ENCODE data around the gene UBASH3A. TPM values are rescaled to one million over a fixed set of nuclear protein-coding genes. Genes with fewer than 3 reads are reported as not detected.

The UBASH3A gene
- total and polyA plus RNA-seq, 2 donors (not counting 1 experiment from before 2014, with no cell fraction given), result 0.12 to 0.33 TPM

GRCh38 chr21:42445311-42445710 lies 41.6 kb downstream of the UBASH3A start:
- H2AFZ ChIP-seq (ENCODE audit: insufficient read depth, low read depth, low read length, poor library complexity, severe bottlenecking), result no peak overlapping the region
- no peak for DNase-seq
- no peak overlapping the region for H3K9ac ChIP-seq (ENCODE audit: low read length)
- no peaks in the 10 kb centered on the region for H4K20me1 ChIP-seq (ENCODE audit: control insufficient read depth, insufficient read depth, low read length, poor library complexity, severe bottlenecking)
- H3K27ac Mint-ChIP-seq, result no peak overlapping the region
- H3K79me2 ChIP-seq (ENCODE audit: control insufficient read depth, insufficient read depth, low read length), result no peaks in the 10 kb centered on the region
- ChIA-PET CTCF (no interaction called here), POLR2A (no interaction called here)
- H3K4me3 ChIP-seq (ENCODE audit: control extremely low read depth in 1 of 5, extremely low read depth in 1 of 5, insufficient read depth in 1 of 5, low read depth in 2 of 5, low read length in 4 of 5), result no peak overlapping the region
- TF ChIP-seq CTCF (IDR thresholded peaks at IDR 0.05), result no peak
- no peak for TF ChIP-seq EZH2 (IDR thresholded peaks at IDR 0.05; ENCODE audit: borderline replicate concordance, insufficient read depth, low read depth, low read length, poor library complexity, severe bottlenecking)
- ATAC-seq (ENCODE audit: low read depth), result no peak
- H3K9me3 Mint-ChIP-seq (ENCODE audit: insufficient read depth), result no peaks in the 10 kb centered on the region
- H3K4me2 ChIP-seq (replicated peaks; ENCODE audit: low read depth, low read length, poor library complexity, severe bottlenecking), result no peak overlapping the region
- H3K27me3 ChIP-seq (replicated peaks in 1 of 4; ENCODE audit: control extremely low read depth in 1 of 4, control insufficient read depth in 3 of 4, insufficient read depth in 4 of 4, low read length in 3 of 4), result peaks cover 0 to 11% (median 0%) of the 10 kb centered on the region in 4 experiments
- peaks cover 0 to 6% of the 10 kb centered on the region in 2 donors for H3K4me1 ChIP-seq (ENCODE audit: control insufficient read depth in 2 of 2, insufficient read depth in 2 of 2, low read length in 2 of 2)
- H3K4me1 Mint-ChIP-seq, result peaks cover 10% of the 10 kb centered on the region
- no peaks in the 10 kb centered on the region for H3K9me3 ChIP-seq (ENCODE audit: control extremely low read depth in 1 of 3, control insufficient read depth in 2 of 3, insufficient read depth in 1 of 3, low read length in 2 of 3)
- H3K27me3 Mint-ChIP-seq, result peaks cover 8% of the 10 kb centered on the region
- no peak overlapping the region for H3K27ac ChIP-seq (ENCODE audit: low read length in 2 of 2)
- no peaks in the 10 kb centered on the region for H3K36me3 ChIP-seq (replicated peaks in 1 of 2; ENCODE audit: control extremely low read depth in 1 of 2, control insufficient read depth in 1 of 2, extremely low read depth in 1 of 2, insufficient read depth in 2 of 2, low read length in 1 of 2)
- intact Hi-C loops (cut with micrococcal nuclease), result no loop called here
- H3K4me3 Mint-ChIP-seq, result no peak overlapping the region
- WGBS (ENCODE audit: insufficient coverage), result 90% methylated on average over 7 of the region's 7 CpGs

- H3K9me3 ChIP-seq (ENCODE audit: control extremely low read depth in 1 of 3, control insufficient read depth in 2 of 3, insufficient read depth in 1 of 3, low read length in 2 of 3), result no peaks in the 10 kb centered on the region
- H3K4me3 ChIP-seq (ENCODE audit: control extremely low read depth in 1 of 5, extremely low read depth in 1 of 5, insufficient read depth in 1 of 5, low read depth in 2 of 5, low read length in 4 of 5), result no peak overlapping the region
- H3K4me1 Mint-ChIP-seq, result peaks cover 6% of the 10 kb centered on the region
- no peak overlapping the region for H3K27ac ChIP-seq (ENCODE audit: low read length in 2 of 2)
- ChIA-PET CTCF (interaction anchor here (1.3 kb wide), 1 partner anchor 105 kb away, joined by 5 read pairs; no protein-coding TSS in a partner anchor), POLR2A (no interaction called here)
- H3K4me2 ChIP-seq (replicated peaks; ENCODE audit: low read depth, low read length, poor library complexity, severe bottlenecking), result no peak overlapping the region
- H3K27me3 Mint-ChIP-seq, result peaks cover 8% of the 10 kb centered on the region
- no peaks in the 10 kb centered on the region for H3K9me3 Mint-ChIP-seq (ENCODE audit: insufficient read depth)
- H3K27ac Mint-ChIP-seq, result no peak overlapping the region
- H2AFZ ChIP-seq (ENCODE audit: insufficient read depth, low read depth, low read length, poor library complexity, severe bottlenecking), result no peak overlapping the region
- H4K20me1 ChIP-seq (ENCODE audit: control insufficient read depth, insufficient read depth, low read length, poor library complexity, severe bottlenecking), result no peaks in the 10 kb centered on the region
- H3K4me3 Mint-ChIP-seq, result no peak overlapping the region
- no peaks in the 10 kb centered on the region for H3K79me2 ChIP-seq (ENCODE audit: control insufficient read depth, insufficient read depth, low read length)
- intact Hi-C loops (cut with micrococcal nuclease), result no loop called here
- no peak for ATAC-seq (ENCODE audit: low read depth)
- no peak for DNase-seq
- H3K4me1 ChIP-seq (ENCODE audit: control insufficient read depth in 2 of 2, insufficient read depth in 2 of 2, low read length in 2 of 2), result peaks cover 0 to 9% of the 10 kb centered on the region in 2 donors
- no peak overlapping the region for H3K9ac ChIP-seq (ENCODE audit: low read length)
- TF ChIP-seq CTCF (IDR thresholded peaks at IDR 0.05) (no peak), EZH2 (IDR thresholded peaks at IDR 0.05; ENCODE audit: borderline replicate concordance, insufficient read depth, low read depth, low read length, poor library complexity, severe bottlenecking) (no peak)
- WGBS (ENCODE audit: insufficient coverage), result 92% methylated on average over 4 of the region's 4 CpGs
- peaks cover 0 to 11% (median 0%) of the 10 kb centered on the region in 4 experiments for H3K27me3 ChIP-seq (replicated peaks in 1 of 4; ENCODE audit: control extremely low read depth in 1 of 4, control insufficient read depth in 3 of 4, insufficient read depth in 4 of 4, low read length in 3 of 4)
- H3K36me3 ChIP-seq (replicated peaks in 1 of 2; ENCODE audit: control extremely low read depth in 1 of 2, control insufficient read depth in 1 of 2, extremely low read depth in 1 of 2, insufficient read depth in 2 of 2, low read length in 1 of 2), result no peaks in the 10 kb centered on the region
Observed at GRCh38 chr21:42446531-42446930, 42.8 kb downstream of the UBASH3A start.

Data from B cell (primary cell).